Peyer's patch (tissue), 4 donors: ENCODE data around the gene KRTAP25-1.

Experiments
- CTCF ChIP-seq, 6 experiments: fragments of 450-650 bp in 4 of 6; fragments of 200-600 bp in 2 of 6; sonication (generic) in 1 of 6; IDR thresholded peaks; one replicate each; pipeline ENCODE4 v1.5.1; 2017 to 2019; ENCODE audit warnings: antibody characterized with exemption in 6 of 6, mild to moderate bottlenecking in 3 of 6, moderate library complexity in 1 of 6
- POLR2A ChIP-seq, 2 donors: fragments of 450-650 bp; IDR thresholded peaks; one replicate each; pipeline ENCODE4 v1.5.1; 2017; ENCODE audit warnings: antibody characterized with exemption in 2 of 2, mild to moderate bottlenecking in 2 of 2, moderate library complexity in 2 of 2

- no peak for TF ChIP-seq CTCF (IDR thresholded peaks at IDR 0.05)
- TF ChIP-seq POLR2A (IDR thresholded peaks at IDR 0.05), result no peak
Measured at GRCh38 chr21:30251781-30252180, 37.5 kb downstream of the KRTAP25-1 start.
